ENCODE results near the gene PPP6R2. TPM values are rescaled to one million over a fixed set of nuclear protein-coding genes. Genes with fewer than 3 reads are reported as not detected.

PPP6R2 gene
- total and polyA plus RNA-seq, 8 donors, result 24.4 to 243 (median 62.3) TPM

DNA sequence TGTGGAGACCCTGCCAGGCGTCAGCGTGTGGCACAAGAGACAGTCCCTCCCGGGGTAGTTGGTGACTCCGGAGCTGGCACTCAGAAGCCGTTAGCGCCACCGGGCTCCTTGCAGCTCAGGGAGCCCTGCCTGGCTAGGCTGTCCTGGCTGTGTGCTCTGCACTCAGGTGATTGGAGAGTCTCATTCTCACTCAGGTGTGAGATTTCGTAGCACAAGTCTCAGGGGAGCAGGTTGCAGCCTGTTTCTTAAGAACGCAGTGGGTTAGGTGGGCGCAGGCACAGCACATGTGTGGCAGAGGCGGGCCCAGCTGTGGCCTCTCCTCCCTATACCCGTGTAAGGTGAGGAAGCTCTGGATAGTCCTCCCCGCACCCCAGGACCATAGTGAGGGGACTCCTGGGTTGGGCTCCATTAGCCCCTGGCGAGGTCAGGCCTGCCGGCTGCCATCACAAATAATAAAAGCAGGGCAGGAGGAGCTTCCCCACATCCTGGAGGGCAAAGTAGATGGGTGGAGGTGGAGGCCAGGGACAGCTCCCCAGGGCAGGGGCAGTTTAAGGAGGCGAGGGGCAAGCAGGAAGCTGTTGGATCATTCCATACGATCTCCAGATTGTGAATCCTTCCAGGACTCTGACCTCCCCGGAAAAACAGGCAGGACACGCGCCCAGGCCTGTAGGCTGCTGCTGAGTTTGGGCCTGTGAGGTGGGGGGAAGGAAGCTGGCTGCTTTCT, 92.3 kb downstream of the PPP6R2 start:
- no peak overlapping the region for H3K27ac ChIP-seq
- H3K9me3 ChIP-seq, result no peaks in the 10 kb centered on the region
- no peak for DNase-seq
- TF ChIP-seq EP300 (IDR thresholded peaks at IDR 0.05), result no peak
- TF ChIP-seq POLR2AphosphoS5 (IDR thresholded peaks at IDR 0.05), result no peak
- TF ChIP-seq, protein P1, sequence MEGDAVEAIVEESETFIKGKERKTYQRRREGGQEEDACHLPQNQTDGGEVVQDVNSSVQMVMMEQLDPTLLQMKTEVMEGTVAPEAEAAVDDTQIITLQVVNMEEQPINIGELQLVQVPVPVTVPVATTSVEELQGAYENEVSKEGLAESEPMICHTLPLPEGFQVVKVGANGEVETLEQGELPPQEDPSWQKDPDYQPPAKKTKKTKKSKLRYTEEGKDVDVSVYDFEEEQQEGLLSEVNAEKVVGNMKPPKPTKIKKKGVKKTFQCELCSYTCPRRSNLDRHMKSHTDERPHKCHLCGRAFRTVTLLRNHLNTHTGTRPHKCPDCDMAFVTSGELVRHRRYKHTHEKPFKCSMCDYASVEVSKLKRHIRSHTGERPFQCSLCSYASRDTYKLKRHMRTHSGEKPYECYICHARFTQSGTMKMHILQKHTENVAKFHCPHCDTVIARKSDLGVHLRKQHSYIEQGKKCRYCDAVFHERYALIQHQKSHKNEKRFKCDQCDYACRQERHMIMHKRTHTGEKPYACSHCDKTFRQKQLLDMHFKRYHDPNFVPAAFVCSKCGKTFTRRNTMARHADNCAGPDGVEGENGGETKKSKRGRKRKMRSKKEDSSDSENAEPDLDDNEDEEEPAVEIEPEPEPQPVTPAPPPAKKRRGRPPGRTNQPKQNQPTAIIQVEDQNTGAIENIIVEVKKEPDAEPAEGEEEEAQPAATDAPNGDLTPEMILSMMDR (IDR thresholded peaks at IDR 0.05), result no peak
- no peak for TF ChIP-seq POLR2A (IDR thresholded peaks at IDR 0.05)
- 80 to 91% (median 88%) methylated on average over 17 to 20 of the region's 20 CpGs for WGBS, 5 donors
- intact Hi-C loops (cut with DNase I; ENCODE audit: low total_unique reads), result no loop called here
- no peaks in the 10 kb centered on the region for H3K27me3 ChIP-seq
- peaks cover 0 to under 1% (median 0%) of the 10 kb centered on the region in 4 donors for H3K4me1 ChIP-seq
- no peak overlapping the region for H3K4me3 ChIP-seq
- peaks cover 77 to 88% (median 85%) of the 10 kb centered on the region in 4 donors for H3K36me3 ChIP-seq

DNA sequence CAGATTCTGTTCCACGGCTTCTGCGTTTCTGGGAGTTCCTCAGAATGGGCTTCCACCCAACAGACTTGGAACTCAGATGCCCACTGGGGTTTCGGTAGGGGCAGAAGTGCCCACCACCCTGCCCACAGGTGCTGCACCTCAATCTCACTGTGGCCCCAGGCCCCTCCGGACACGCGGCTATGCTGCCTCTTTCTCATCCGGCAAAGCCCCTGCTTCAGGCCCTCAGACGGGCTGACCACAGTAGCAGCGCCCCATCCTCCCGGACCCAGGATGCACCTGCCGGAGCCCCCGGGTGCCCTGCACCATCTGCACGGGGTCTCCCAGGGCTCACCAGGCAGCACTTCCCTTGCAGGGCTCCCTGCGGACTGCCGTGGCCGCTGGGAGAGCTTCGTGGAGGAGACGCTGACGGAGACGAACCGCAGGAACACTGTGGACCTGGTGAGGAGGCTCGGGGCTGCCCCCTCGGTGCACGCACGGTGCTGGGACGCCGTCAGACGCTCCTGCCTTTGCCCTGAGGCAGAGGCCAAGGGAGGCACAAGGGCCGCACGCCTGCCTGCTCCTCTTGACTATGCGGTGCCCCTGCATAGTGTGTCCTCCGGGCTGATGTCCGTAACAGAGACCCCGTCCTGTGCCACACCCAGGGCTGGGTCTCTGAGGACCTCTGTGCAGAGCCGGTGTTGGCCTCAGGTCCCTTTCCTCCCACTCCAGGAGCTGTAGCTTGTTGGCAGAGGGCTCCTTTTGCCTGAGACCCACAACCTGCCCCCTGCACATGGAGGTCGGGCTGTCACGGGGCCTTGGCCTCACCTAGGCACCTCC, 93.1 kb downstream of the PPP6R2 start:
- H3K27me3 ChIP-seq, result no peaks in the 10 kb centered on the region
- H3K36me3 ChIP-seq, result peaks cover 79 to 88% (median 85%) of the 10 kb centered on the region in 4 donors
- no peaks in the 10 kb centered on the region for H3K9me3 ChIP-seq
- no peak overlapping the region for H3K27ac ChIP-seq
- TF ChIP-seq, protein P1 (IDR thresholded peaks at IDR 0.05), result no peak
- no peak for TF ChIP-seq EP300 (IDR thresholded peaks at IDR 0.05)
- TF ChIP-seq POLR2AphosphoS5 (IDR thresholded peaks at IDR 0.05), result no peak
- no peak for TF ChIP-seq POLR2A (IDR thresholded peaks at IDR 0.05)
- intact Hi-C loops (cut with DNase I; ENCODE audit: low total_unique reads), result no loop called here
- no peak for DNase-seq
- WGBS, 5 donors, result 88 to 93% (median 91%) methylated on average over 25 to 37 of the region's 37 CpGs
- no peak overlapping the region for H3K4me3 ChIP-seq
- H3K4me1 ChIP-seq, result peaks cover 0 to 6% (median 0%) of the 10 kb centered on the region in 4 donors

DNA sequence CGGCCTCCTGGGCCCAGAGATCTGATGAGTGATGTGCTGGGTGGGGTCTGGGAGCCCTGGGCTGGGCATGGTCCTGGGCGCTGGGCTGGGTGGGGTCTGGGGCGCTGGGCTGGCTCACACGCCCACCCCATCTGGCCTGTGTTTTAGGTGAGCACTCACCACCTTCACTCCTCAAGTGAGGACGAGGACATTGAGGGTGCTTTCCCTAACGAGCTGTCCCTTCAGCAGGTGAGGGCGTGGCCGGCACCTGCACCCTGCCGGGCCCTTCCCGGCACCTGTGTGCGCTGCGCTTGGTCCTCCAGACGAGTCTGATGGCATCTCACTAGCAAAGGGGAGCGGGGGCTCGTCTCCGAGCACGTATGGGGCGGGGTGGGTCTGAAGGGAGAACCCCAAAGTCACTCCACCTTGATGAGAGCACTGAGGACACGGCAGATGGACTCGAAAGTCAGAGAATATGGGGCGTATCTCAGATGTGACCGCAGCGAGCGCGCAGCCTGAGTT, 93.8 kb downstream of the PPP6R2 start:
- Histone ChIP-seq H3K36me3 (peaks cover 72 to 88% (median 85%) of the 10 kb centered on the region in 4 donors), H3K4me3 (no peak overlapping the region), H3K27me3 (no peaks in the 10 kb centered on the region), H3K27ac (no peak overlapping the region), H3K9me3 (no peaks in the 10 kb centered on the region), H3K4me1 (peaks cover 0 to 6% (median 0%) of the 10 kb centered on the region in 4 donors)
- intact Hi-C loops (cut with DNase I; ENCODE audit: low total_unique reads), result no loop called here
- WGBS, 5 donors, result 88 to 91% (median 89%) methylated on average over 24 to 25 of the region's 25 CpGs
- DNase-seq, result no peak
- TF ChIP-seq POLR2A (IDR thresholded peaks at IDR 0.05) (no peak), POLR2AphosphoS5 (IDR thresholded peaks at IDR 0.05) (no peak), EP300 (IDR thresholded peaks at IDR 0.05) (no peak)
- TF ChIP-seq, protein P1 (IDR thresholded peaks at IDR 0.05), result no peak

DNA sequence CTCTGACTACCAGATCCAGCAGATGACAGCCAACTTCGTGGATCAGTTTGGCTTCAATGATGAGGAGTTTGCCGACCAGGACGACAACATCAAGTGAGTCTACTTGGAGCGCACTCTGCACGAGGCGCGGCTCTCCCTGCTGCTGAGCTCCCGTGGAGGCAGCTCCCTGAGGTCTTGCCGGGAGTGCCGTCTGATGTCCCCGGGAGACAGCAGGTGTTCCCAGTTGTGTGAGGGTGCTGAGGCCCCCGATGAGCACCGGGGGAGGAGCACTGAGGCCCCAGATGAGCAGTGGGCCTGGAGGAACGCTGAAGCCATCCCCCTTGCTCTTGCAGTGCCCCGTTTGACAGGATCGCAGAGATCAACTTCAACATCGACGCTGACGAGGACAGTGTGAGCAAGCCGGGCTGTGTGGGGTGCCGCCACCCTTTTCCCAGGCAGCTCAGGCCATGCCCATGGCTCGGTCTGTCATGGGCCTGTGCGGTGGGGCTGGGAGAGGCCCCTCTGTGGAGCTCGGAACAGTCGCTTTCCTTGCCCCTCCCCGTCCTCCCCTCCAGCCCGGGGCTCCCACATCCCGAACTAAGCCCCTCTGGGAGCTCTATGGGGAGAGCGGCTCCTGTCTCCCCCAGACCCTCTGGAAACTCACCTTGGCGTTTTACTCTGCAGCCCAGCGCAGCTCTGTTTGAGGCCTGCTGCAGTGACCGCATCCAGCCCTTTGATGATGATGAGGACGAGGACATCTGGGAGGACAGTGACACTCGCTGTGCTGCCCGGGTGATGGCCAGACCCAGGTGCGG, 94.6 kb downstream of the PPP6R2 start:
- DNase-seq, result no peak
- no peak overlapping the region for H3K4me3 ChIP-seq
- intact Hi-C loops (cut with DNase I; ENCODE audit: low total_unique reads), result no loop called here
- peaks cover 0 to 6% (median 0%) of the 10 kb centered on the region in 4 donors for H3K4me1 ChIP-seq
- no peaks in the 10 kb centered on the region for H3K9me3 ChIP-seq
- no peaks in the 10 kb centered on the region for H3K27me3 ChIP-seq
- no peak for TF ChIP-seq POLR2AphosphoS5 (IDR thresholded peaks at IDR 0.05)
- TF ChIP-seq POLR2A (IDR thresholded peaks at IDR 0.05), result no peak
- no peak for TF ChIP-seq EP300 (IDR thresholded peaks at IDR 0.05)
- 85 to 91% (median 89%) methylated on average over 27 to 36 of the region's 36 CpGs for WGBS, 5 donors
- no peak overlapping the region for H3K27ac ChIP-seq
- H3K36me3 ChIP-seq, result peaks cover 64 to 85% (median 82%) of the 10 kb centered on the region in 4 donors
